Naive B cell (primary cell): ENCODE results near the gene CCSER1. TPM values are rescaled to one million over a fixed set of nuclear protein-coding genes. Genes with fewer than 3 reads are reported as not detected.
A peak's percentile ranks its signal among the peaks of the same experiment; 100 is the strongest.

ENCODE experiments used
- ATAC-seq, 2 donors: fragments of 150-1000 bp; cut with Tn5 transposase; 2 replicates each; pipeline ENCODE4 v1.10.0; 2021; ENCODE audit warnings: low read depth in 2 of 2, mild to moderate bottlenecking in 2 of 2, moderate library complexity in 2 of 2
- DNase-seq: peaks from one replicate; pipeline ENCODE4 v3.0.0; 2022
- H3K27ac Mint-ChIP-seq, 6 donors: one replicate each; pipeline ENCODE4 v1.8.0; 2020 to 2022; ENCODE audit warnings: mild to moderate bottlenecking in 6 of 6, mixed read lengths in 6 of 6, moderate library complexity in 5 of 6, inconsistent platforms in 2 of 6
- H3K27me3 Mint-ChIP-seq, 3 donors: one replicate each; pipeline ENCODE4 v1.8.0; 2021 to 2022; ENCODE audit warnings: mixed read lengths in 3 of 3, mild to moderate bottlenecking in 1 of 3
- H3K36me3 Mint-ChIP-seq, 2 donors: one replicate each; pipeline ENCODE4 v1.8.0; 2020 to 2022; ENCODE audit warnings: mixed read lengths in 2 of 2, inconsistent platforms in 1 of 2, mild to moderate bottlenecking in 1 of 2
- H3K4me1 Mint-ChIP-seq, 3 donors: one replicate each; pipeline ENCODE4 v1.8.0; 2020 to 2022; ENCODE audit warnings: mixed read lengths in 3 of 3, inconsistent platforms in 1 of 3, mild to moderate bottlenecking in 1 of 3, moderate library complexity in 1 of 3
- H3K4me3 Mint-ChIP-seq, 8 donors: one replicate each; pipeline ENCODE4 v1.8.0; 2020 to 2022; ENCODE audit warnings: mild to moderate bottlenecking in 8 of 8, mixed read lengths in 8 of 8, moderate library complexity in 8 of 8, inconsistent platforms in 2 of 8
- H3K9me3 Mint-ChIP-seq, 7 donors: one replicate each; pipeline ENCODE4 v1.8.0; 2020 to 2022; ENCODE audit warnings: mixed read lengths in 7 of 7, mild to moderate bottlenecking in 5 of 7, inconsistent platforms in 2 of 7, moderate library complexity in 1 of 7
- polyA plus RNA-seq, 6 donors: library from polyadenylated mRNA; unstranded; fragments of 300-500 nt; fragmentation: Illumina TruSeq; gene quantifications; one replicate each; pipeline ENCODE4 v1.2.3, GENCODE V29; 2021; ENCODE audit warnings: low read depth in 6 of 6

Gene CCSER1
- polyA plus RNA-seq, 6 donors from 2014 or later, result 4.4 to 16.4 (median 14.9) TPM; not detected in 1

DNA sequence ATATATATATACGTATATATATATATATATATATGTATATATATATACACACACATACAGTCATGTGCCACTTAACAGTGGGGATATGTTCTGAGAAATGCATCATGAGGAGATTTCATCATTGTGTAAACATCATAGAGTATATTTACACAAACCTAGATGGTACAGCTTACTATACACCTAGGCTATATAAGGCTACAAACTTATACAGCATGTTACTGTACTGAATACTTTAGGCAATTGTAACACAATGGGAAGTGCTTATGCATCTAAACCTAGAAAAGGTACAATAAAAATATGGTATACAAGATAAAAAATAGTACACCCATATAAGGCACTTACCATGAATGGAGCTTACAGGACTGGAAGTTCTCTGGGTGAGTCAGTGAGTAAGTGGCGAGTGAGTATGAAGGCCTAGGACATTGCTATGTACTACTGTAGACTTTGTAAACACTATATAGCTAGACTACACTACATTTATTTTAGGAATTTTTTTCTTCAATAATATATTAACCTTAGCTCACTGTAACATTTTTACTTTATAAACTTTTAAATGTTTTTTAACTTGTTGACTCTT, 13.2 kb upstream of the CCSER1 start:
- no peak overlapping the region for H3K27ac Mint-ChIP-seq
- H3K36me3 Mint-ChIP-seq, result no peaks in the 10 kb centered on the region
- no peak overlapping the region for H3K4me3 Mint-ChIP-seq
- peaks cover 0 to 4% (median 0%) of the 10 kb centered on the region in 3 donors for H3K4me1 Mint-ChIP-seq
- ATAC-seq, result no peak
- H3K27me3 Mint-ChIP-seq, result no peaks in the 10 kb centered on the region
- H3K9me3 Mint-ChIP-seq, result no peaks in the 10 kb centered on the region
- DNase-seq, result no peak

DNA sequence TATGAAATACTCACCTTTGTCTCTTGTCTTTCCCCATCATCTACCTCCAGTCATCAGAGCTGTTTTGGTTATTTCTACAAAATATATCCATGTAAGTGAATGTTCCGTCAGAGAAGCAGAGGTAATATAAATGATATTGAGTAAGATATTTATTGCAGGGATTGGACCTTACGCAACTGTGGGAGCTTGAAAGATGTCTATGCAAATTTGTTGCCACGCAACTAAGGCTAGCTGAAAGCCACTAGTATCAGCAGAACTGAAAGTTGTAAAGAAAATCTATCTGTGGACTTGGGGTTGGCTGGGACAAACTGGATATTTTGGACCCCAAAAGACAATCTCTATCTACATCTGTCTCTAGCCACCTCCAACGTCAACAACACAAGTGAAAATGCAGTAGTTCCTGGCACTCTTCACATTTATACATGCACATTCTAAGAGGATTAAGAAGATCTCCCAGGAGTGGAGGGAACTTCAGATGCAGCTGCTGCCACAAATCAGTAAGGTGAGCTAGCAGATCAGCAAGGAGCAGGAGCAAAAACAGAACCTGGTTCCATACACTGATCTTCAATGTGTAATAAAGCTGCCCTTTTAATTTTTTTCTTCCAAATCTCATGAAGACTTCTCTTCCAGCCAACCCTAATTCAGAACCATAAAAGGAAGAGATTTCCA, 8.5 kb upstream of the CCSER1 start:
- no peak for DNase-seq
- no peak overlapping the region for H3K4me3 Mint-ChIP-seq
- H3K36me3 Mint-ChIP-seq, result no peaks in the 10 kb centered on the region

DNA sequence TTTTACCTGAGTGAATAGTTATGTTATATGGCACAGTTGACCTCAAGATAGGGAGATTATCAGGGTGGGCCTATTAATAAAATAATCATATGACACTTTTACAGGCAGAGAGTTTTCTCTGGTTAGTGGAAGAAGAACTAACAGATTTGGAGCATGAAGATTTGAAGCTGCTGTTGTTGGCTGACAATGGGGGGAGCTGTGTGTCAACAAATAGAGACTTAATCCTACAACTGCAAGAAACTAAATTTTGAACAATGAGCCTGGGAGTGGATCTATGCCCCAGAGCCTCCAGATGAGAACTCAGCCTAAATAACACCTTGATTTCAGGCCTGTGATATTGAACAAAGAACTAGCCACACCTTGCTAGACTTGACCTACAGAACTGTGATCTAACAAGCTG, 7.2 kb upstream of the CCSER1 start:
- Mint-ChIP-seq H3K27me3 (no peaks in the 10 kb centered on the region), H3K4me3 (no peak overlapping the region), H3K4me1 (peaks cover 0 to 4% (median 0%) of the 10 kb centered on the region in 3 donors), H3K9me3 (no peaks in the 10 kb centered on the region), H3K27ac (no peak overlapping the region), H3K36me3 (no peaks in the 10 kb centered on the region)
- ATAC-seq (peak in 1 of 2 donors; percentile 45), DNase-seq (no peak)

More for the DNA sequence above, 8.5 kb upstream of the CCSER1 start:
- Mint-ChIP-seq H3K27ac (no peak overlapping the region), H3K9me3 (no peaks in the 10 kb centered on the region), H3K4me1 (peaks cover 0 to 4% (median 0%) of the 10 kb centered on the region in 3 donors), H3K27me3 (no peaks in the 10 kb centered on the region)
- no peak for ATAC-seq

DNA sequence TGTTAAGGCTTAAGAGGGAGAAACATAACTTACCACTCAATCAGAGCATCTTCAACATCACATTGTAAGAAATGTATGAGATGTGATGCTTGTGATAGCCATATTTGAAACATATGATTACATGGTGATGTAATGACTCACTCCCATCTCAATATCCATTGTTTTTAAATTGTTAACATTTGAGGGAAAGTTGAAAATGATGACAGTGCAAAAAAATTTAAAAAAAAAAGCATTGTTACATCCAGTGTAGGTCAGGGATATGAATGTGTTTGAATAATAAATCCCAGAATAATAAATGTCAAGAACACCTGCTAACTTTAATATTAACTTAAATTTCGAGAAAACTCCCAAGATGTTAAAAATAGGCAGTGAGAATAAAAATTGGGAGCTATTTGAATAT, 6.4 kb upstream of the CCSER1 start:
- no peaks in the 10 kb centered on the region for H3K36me3 Mint-ChIP-seq

DNA sequence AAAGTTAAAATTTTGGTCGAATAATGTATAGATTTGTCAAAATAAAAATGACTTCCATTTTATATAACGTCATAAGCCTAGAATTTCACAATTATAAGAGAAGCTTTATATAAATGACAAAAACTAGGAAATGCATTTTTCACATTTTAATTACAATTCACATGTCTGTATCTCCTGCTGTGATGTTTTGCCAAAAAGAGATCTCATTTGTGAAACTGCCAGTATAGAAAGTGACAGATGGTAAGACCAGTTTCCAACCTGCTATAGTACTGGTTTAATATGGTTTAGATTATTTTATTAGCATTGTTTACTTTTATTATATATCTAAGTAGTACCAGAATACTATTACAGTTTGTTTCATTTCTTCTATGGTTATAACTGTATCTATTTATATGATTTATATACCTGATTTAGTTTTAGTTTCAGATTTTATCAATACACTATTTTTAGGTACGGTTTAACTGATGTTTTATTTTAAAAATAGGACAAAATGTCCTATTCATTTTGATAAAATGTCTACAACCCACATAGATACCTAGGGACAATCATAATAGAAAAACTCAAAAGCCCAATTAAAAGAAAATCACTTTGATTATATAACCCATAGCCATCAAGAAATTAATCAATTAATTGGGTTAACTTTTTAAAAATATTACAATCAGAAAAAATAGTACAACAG, 5.4 kb upstream of the CCSER1 start:
- no peak for DNase-seq
- no peaks in the 10 kb centered on the region for H3K9me3 Mint-ChIP-seq
- ATAC-seq, result no peak
- no peak overlapping the region for H3K4me3 Mint-ChIP-seq
- no peak overlapping the region for H3K27ac Mint-ChIP-seq
- no peaks in the 10 kb centered on the region for H3K36me3 Mint-ChIP-seq
- no peaks in the 10 kb centered on the region for H3K27me3 Mint-ChIP-seq
- H3K4me1 Mint-ChIP-seq, result peaks cover 5 to 8% (median 6%) of the 10 kb centered on the region in 3 donors

More for the DNA sequence above, 6.4 kb upstream of the CCSER1 start:
- Mint-ChIP-seq H3K27ac (no peak overlapping the region), H3K4me1 (peaks cover 0 to 4% (median 0%) of the 10 kb centered on the region in 3 donors), H3K4me3 (no peak overlapping the region), H3K27me3 (no peaks in the 10 kb centered on the region), H3K9me3 (no peaks in the 10 kb centered on the region)
- no peak for ATAC-seq
- no peak for DNase-seq

DNA sequence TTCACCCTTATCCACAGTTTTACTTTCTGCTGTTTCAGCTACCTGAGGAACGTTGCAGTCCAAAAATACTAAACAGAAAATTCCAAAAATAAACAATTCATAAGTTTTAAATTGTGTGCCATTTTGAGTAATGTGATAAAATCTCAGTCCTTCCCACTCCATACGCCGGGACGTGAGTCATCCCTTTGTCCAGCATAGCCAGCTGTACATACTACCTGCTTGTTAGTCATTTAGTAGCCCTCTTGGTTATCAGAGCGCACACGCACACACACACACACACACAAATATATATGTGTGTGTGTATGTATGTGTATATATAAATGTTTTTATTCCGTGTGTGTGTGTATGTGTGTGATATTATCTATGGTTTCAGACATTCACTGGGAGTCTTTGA, 4.8 kb upstream of the CCSER1 start:
- Mint-ChIP-seq H3K9me3 (no peaks in the 10 kb centered on the region), H3K36me3 (no peaks in the 10 kb centered on the region), H3K27ac (no peak overlapping the region), H3K27me3 (no peaks in the 10 kb centered on the region), H3K4me1 (peaks cover 7 to 13% (median 9%) of the 10 kb centered on the region in 3 donors), H3K4me3 (no peak overlapping the region)
- DNase-seq (no peak), ATAC-seq (no peak)

DNA sequence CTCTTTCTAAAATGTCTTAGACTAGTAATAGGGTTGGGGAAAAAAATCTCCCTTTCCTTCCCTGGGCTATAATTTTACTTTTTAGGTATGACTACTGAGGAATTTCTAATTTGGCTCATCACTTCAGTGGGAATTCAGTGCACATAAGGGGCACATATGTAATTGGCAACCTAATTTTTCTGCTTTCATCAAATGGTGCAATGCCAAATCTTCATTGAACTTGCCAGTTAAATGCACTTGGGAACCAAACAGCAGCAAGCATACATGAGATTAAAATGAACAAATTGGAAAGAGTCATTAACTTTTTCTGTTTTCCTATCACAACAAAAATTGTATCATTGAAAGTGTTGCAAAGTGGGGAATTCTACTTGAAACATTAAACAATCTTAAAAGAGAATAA, 2.9 kb upstream of the CCSER1 start:
- no peaks in the 10 kb centered on the region for H3K9me3 Mint-ChIP-seq
- no peak for ATAC-seq
- no peak for DNase-seq
- no peaks in the 10 kb centered on the region for H3K27me3 Mint-ChIP-seq
- no peaks in the 10 kb centered on the region for H3K36me3 Mint-ChIP-seq
- peaks cover 7 to 28% (median 19%) of the 10 kb centered on the region in 3 donors for H3K4me1 Mint-ChIP-seq
- no peak overlapping the region for H3K27ac Mint-ChIP-seq
- peak overlapping the region in 1 of 8 donors; percentile 13 for H3K4me3 Mint-ChIP-seq

DNA sequence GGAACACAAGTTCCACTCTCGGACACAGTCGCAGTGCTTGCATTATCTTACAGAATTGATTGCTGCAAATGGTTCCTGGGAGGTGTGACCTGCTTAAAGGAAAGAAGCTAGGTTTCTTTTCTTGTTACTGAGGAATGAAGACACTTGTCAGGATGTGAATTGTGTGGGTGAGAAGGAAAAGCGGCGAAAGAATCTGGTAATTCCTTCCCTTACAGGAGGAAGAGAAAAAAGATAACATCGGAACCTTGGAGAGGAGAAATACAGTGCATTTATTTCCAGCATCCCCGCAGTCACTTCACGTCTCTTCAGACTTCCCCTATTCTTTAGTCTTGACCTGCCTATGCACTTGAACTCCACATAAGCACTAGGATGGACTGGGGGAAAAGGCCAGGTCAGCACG, 389 bp upstream of the CCSER1 start:
- peak overlapping the region; percentile 86 to 100 (median 98) for H3K4me3 Mint-ChIP-seq
- no peaks in the 10 kb centered on the region for H3K36me3 Mint-ChIP-seq
- no peaks in the 10 kb centered on the region for H3K9me3 Mint-ChIP-seq
- H3K4me1 Mint-ChIP-seq, result peaks cover 16 to 28% (median 23%) of the 10 kb centered on the region in 3 donors
- ATAC-seq (no peak), DNase-seq (no peak)
- H3K27ac Mint-ChIP-seq, result peak overlapping the region; percentile 90 to 99 (median 98)
- H3K27me3 Mint-ChIP-seq, result no peaks in the 10 kb centered on the region

DNA sequence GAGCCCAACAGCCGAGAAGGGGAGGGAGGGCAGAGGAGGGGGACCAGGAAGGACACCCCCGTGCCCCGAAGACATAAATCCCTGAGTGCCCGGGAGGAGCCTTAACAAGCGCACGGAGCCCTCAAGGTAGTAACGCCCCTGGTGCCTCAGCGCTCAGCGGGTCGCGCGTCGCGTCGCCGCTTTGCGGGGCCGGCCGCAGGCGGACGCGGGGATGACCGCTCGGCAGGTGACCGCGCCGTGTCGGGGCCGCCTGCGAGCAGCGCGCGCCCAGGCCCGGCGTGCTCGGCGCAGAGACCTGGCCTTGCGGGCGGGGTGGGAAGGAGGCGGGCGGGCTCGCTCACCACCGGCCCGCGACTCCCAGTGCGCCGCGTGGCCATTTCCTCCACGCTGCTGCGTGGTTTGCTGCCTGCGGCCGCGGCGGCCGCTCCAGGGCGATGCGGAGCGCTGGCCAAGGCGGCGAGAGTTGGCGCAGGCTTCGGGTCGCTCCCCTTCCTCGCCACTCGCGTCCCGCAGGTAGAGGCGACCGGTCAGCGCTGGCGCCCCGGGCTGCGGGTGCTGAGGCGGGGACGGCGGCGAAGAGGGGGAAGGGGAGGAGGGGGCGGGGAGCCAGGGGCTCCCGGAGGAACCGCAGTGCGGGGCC, 632 bp downstream of the CCSER1 start:
- ATAC-seq, result peak; percentile 13 to 22
- Mint-ChIP-seq H3K27ac (peak overlapping the region; percentile 95 to 99 (median 99)), H3K4me1 (peaks cover 16 to 28% (median 23%) of the 10 kb centered on the region in 3 donors), H3K27me3 (no peaks in the 10 kb centered on the region), H3K36me3 (no peaks in the 10 kb centered on the region), H3K4me3 (peak overlapping the region; percentile 86 to 100 (median 98)), H3K9me3 (no peaks in the 10 kb centered on the region)
- DNase-seq, result peak; percentile 47

DNA sequence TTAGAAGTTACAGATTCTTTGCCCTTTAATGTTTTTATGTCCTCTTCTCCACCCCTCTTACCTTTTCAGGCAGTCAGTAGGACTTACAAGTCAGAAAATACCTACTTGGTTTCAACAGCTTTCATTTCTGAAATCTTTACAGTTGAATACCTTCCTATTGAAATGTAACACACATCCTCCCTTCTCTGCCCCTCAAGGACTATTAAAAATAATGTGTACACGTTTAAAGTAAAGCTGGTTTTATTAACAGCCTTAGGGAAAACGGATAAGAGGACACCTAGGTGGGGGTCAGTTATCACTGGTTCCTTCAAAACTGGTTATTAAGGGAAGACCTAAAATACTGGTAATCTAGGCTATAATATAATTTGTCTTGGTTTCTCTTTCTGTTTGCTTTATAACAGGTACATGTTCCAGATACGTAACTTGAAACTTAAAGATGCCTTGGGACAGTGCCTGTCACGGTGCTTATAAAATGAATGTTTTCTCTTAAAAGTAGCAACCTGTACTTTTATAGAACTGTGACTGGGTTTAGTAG, 1.8 kb downstream of the CCSER1 start:
- Mint-ChIP-seq H3K27ac (peak overlapping the region; percentile 91 to 98 (median 96)), H3K36me3 (no peaks in the 10 kb centered on the region), H3K4me3 (peak overlapping the region; percentile 86 to 99 (median 94)), H3K4me1 (peaks cover 21 to 28% (median 23%) of the 10 kb centered on the region in 3 donors), H3K27me3 (no peaks in the 10 kb centered on the region), H3K9me3 (no peaks in the 10 kb centered on the region)
- peak; percentile 13 to 16 for ATAC-seq
- peak; percentile 46 for DNase-seq

DNA sequence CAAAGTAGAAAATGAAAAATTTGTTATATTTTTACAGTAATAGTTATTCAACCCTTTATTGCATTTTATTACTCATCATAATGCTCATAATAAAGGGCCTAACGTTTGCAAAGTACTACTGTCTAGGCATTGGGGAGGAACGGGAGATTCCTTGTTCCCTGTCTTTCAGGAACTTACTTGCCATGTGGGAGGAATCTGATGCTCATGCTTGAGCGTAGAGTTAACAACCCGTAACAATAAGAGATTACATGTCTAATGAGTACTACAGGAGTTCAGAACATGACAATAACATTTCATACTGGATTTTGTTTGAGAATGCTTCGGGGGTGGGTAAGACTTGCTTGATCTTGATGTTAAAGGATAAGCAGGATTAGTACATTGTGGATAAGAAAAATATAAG, 2.9 kb downstream of the CCSER1 start:
- Mint-ChIP-seq H3K4me1 (peaks cover 23 to 33% (median 25%) of the 10 kb centered on the region in 3 donors), H3K9me3 (no peaks in the 10 kb centered on the region), H3K27me3 (no peaks in the 10 kb centered on the region), H3K4me3 (peak overlapping the region in 3 of 8 donors; percentile 26 to 66 (median 49)), H3K27ac (no peak overlapping the region), H3K36me3 (no peaks in the 10 kb centered on the region)
- no peak for ATAC-seq
- DNase-seq, result no peak

DNA sequence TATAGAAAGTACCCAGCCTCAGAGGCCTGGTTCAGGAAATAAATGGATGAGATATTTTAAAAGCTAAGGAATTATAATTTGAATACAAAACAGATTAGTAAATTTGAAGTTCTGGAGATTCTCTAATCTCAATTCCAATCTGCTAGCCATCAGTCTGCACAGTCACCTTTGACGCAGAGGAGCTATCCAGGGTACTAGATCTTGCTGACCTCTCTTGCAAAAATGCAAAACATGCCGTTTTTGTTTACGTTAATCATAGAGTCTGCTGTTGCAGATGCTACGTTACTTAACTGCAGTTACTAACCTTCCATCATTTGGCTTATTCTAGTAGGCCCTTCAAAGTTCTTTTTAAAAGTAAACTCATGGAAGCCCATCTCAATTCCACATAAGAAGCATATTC, 10.4 kb downstream of the CCSER1 start:
- H3K36me3 Mint-ChIP-seq, result no peaks in the 10 kb centered on the region
- H3K27ac Mint-ChIP-seq, result no peak overlapping the region
- H3K27me3 Mint-ChIP-seq, result no peaks in the 10 kb centered on the region
- no peak overlapping the region for H3K4me3 Mint-ChIP-seq
- peaks cover 0 to 15% (median 5%) of the 10 kb centered on the region in 3 donors for H3K4me1 Mint-ChIP-seq
- no peaks in the 10 kb centered on the region for H3K9me3 Mint-ChIP-seq
- no peak for DNase-seq
- no peak for ATAC-seq

DNA sequence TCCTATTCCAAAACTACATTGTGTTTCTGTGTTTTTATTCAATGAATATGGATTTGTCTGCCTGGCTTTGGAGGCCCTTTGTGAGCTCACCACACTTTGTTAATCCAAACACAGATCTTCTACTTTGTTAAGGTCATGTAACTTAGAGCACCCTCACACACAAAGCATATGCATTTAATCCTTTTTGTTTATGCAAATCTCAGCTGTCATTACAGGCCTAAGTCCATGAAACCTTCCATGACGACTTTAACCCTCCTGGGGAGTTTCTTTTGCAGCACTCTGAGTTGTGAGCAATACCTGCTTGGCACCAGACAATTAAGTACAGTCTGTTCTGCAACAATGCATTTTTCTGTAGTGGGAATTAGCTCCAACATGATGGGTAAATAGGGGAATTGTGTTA, 14.9 kb downstream of the CCSER1 start:
- peaks cover 0 to 4% (median 0%) of the 10 kb centered on the region in 3 donors for H3K4me1 Mint-ChIP-seq
- DNase-seq, result no peak
- no peaks in the 10 kb centered on the region for H3K9me3 Mint-ChIP-seq
- H3K36me3 Mint-ChIP-seq, result no peaks in the 10 kb centered on the region
- H3K4me3 Mint-ChIP-seq, result no peak overlapping the region
- no peak overlapping the region for H3K27ac Mint-ChIP-seq
- no peak for ATAC-seq
- H3K27me3 Mint-ChIP-seq, result no peaks in the 10 kb centered on the region
